ENCODE measurements around the gene VWA8. TPM values are rescaled to one million over a fixed set of nuclear protein-coding genes. Genes with fewer than 3 reads are reported as not detected.
"Not testable (repeated sequence)": the region's sequence is repeated elsewhere in the genome, so short reads cannot be mapped to it uniquely, and the experiment has no call there.

VWA8 gene
- polyA plus RNA-seq, 3 donors, result 19.5 to 21.6 (median 20.2) TPM

DNA sequence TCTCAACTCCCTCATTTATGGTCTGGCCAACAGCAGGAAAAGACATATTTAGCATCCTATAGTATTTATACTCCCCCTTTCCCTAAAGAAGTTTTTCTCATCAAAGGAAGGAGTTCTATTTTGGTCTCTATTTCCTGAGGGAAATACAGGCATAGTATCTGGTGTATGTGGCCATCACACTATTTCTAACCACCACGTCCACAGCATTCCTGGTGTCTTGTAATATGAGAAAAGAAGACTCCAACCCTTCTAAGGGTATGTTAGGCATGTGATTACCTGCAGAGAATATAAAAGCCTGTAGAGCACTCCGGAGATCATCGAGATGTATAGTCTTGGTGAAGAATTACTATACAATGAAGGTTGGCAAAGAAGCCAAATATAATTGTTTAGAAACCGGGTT lies 137.4 kb downstream of the VWA8 start:
- no peak for DNase-seq (ENCODE audit: extremely low read depth in 1 of 11, low read depth in 9 of 11, low spot score in 4 of 11)

DNA sequence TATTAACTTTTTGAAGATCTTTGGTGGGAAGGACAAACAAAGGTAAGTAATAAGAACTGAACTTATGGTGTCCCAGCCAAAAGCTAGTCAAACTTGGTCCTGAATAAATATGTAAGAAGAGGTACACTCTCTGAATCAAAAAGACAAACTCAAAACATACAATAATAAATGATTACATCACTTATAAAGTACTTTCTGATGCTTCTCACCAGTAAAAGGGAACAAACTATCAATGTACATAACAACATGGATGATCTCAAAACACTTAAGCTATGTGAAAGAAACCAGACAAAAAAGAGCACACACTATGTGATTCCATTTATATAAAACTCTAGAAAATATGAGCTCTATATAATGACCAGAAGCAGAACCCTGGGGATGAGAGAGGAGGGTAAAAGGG lies 138.3 kb downstream of the VWA8 start:
- no peak for DNase-seq (ENCODE audit: extremely low read depth in 1 of 11, low read depth in 9 of 11, low spot score in 4 of 11)

DNA sequence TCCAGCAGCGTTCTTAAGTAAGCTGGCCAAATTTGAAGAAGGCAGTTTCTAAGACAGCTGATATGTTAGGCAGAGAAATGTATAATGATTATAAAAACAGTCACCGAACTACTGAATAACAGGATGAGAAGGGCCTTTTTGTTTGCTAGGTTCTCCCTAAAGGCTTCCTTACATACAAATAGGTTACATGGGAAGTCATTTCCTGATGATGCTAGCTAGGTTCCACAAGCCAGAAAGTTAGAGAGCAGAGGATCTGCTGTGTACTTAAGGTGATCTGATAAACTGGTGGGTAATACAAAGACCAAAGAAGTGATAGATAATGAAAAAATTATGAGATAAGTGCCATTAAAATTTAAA lies 139.7 kb downstream of the VWA8 start:
- DNase-seq (ENCODE audit: extremely low read depth in 1 of 11, low read depth in 9 of 11, low spot score in 4 of 11), result no peak

DNA sequence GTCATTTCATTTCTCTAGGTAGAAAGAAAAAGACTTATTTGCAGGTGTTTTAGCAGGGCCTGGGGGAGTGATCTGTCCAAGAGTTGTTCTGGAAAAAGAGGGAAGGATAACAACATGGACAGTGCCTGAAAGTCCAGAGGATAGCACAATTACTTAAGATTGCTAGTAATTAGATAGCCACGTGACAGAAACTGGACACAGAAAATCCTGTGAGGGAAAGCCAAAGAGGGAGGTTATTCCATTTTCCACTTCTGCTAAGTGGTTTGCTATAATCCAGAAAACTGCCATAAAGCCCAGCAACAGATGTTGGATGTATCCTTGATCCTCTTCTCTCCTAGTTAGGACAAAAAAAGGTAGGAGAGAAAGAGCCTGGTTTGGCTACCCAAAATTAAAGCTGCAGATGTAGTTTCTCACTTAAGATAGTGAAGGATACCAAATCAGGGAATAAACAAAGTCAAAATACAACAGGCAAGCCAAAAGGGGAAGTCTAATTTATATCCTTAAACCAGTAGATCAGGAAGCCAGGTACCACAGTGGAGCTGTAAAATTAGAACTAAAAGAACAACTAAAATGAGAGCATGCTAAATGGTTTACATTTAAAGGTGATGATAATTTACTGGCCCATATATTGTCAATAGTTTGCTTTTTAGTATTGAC lies 140.2 kb downstream of the VWA8 start:
- DNase-seq (ENCODE audit: extremely low read depth in 1 of 11, low read depth in 9 of 11, low spot score in 4 of 11), result no peak

DNA sequence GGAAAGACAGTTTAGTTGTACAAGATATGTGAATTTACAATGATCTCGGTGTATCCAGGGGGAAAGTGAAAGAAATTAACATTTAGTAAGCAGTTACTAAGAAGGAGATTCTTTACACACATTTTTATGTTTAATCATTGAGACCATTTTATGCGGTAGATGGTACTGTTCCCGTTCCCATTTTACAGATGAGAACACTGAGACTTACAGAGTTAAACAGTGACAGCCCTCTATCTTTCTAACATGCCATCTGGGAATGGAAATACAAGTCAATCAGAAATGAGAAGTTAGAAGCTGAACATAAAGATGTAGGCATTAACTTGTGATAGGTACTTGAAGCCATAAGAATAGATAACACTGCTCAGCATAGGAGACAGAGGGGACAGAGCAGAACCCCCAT lies 144.9 kb downstream of the VWA8 start:
- DNase-seq (ENCODE audit: extremely low read depth in 1 of 11, low read depth in 9 of 11, low spot score in 4 of 11), result no peak

DNA sequence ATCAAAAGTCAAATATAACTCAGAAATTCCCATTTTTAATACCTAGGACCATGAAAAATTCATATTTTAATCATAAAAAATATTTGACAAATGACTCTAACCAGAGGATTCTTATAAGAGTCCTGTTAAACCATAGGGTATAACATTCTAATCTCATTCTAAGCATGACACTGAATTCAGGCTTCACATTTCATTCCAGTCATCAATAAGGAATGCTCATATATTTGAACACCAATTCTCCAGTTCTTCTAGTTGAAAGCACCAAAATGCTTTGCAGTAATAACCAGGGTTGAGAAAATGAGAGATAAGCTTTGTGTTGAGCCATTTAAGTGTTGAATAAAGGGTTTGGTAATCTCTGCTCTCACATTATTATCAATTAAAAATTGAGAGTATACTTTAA lies 147.5 kb downstream of the VWA8 start:
- no peak for DNase-seq (ENCODE audit: extremely low read depth in 1 of 11, low read depth in 9 of 11, low spot score in 4 of 11)

DNA sequence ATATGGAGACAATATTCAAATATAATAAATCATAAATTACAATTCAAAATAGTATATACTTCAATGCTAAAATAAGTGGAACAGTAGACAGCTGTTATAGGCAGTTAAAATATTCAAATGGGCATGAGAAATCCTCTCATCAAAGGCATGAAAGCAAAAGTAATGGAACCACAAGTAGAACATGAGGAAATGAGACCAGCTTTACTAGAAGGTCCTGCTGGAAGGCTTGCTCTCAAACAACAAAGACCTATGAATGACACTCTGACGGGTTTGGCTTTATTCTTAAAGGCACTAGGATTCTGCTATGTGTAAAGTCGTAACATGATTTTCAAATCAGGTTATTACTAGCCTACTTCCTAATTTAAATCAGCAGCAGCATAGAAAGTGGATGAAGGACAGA lies 148.1 kb downstream of the VWA8 start:
- DNase-seq (ENCODE audit: extremely low read depth in 1 of 11, low read depth in 9 of 11, low spot score in 4 of 11), result no peak

DNA sequence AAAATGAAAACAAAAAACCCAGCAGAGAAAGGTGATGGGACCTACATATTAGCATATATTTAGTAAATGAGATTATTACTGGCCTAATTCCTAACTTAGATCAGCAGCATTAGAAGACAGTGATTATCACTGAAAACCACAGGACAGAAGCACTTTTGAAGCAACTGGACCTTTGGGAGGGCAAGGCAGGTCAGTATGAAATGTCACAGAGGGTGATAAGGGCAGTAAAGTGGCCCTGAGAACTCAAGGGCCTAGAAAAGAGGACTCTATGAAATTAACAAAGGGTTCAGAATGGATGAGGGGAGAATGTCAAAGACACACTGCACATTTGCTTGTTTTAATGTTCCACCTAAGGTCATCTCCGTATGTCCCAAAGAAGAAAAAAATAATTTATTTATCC lies 148.7 kb downstream of the VWA8 start:
- no peak for DNase-seq (ENCODE audit: extremely low read depth in 1 of 11, low read depth in 9 of 11, low spot score in 4 of 11)

DNA sequence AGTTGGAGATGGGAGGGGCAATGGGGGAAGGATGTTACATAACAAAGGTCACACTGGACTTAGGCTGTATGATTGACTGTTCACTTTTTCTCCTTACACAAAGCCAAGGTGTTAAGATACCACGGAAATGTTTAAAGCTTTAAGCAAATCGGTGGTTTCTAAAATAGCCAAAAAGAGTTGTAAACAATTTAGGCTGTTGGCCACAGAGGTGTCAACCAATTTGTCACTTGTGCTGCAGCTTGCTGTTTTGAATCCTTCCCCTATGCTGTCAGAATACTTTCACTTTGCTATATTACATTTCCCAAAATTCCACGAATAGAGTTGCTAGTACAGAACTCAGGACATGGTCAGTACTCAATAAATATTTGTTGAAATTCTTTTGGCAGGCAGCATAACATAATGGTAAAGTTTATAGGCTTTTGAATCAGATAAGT lies 149.3 kb downstream of the VWA8 start:
- DNase-seq (ENCODE audit: extremely low read depth in 1 of 11, low read depth in 9 of 11, low spot score in 4 of 11), result no peak

DNA sequence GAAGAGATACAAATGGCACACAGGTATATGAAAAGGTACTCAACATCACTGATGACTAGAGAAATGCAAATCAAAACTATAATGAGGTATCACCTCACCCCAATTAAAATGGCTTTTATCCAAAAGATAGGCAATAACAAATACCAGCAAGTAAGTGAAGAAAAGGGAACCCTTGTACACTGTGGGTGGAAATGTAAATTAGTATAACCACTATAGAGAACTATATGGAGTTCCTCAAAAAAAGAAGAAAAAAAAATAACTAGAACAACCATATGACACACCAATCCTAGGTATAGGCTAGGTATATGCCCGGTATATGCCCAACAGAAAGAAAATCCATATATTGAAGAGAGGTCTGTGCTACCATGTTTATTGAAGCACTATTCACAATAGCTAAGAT lies 150.9 kb downstream of the VWA8 start:
- DNase-seq (ENCODE audit: extremely low read depth in 1 of 11, low read depth in 9 of 11, low spot score in 4 of 11), result no peak

DNA sequence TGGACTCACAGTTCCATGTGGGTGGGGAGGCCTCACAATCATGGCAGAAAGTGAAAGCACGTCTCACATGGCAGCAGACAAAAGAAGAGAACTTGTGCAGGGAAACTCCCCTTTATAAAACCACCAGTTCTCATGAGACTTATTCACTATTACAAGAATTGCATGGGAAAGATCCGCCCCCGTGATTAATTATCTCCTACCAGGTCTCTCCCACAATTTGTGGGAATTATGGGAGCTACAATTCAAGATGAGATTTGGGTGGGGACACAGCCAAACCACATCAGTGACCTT lies 157.5 kb downstream of the VWA8 start:
- DNase-seq (ENCODE audit: extremely low read depth in 1 of 11, low read depth in 9 of 11, low spot score in 4 of 11), result not testable (repeated sequence)

DNA sequence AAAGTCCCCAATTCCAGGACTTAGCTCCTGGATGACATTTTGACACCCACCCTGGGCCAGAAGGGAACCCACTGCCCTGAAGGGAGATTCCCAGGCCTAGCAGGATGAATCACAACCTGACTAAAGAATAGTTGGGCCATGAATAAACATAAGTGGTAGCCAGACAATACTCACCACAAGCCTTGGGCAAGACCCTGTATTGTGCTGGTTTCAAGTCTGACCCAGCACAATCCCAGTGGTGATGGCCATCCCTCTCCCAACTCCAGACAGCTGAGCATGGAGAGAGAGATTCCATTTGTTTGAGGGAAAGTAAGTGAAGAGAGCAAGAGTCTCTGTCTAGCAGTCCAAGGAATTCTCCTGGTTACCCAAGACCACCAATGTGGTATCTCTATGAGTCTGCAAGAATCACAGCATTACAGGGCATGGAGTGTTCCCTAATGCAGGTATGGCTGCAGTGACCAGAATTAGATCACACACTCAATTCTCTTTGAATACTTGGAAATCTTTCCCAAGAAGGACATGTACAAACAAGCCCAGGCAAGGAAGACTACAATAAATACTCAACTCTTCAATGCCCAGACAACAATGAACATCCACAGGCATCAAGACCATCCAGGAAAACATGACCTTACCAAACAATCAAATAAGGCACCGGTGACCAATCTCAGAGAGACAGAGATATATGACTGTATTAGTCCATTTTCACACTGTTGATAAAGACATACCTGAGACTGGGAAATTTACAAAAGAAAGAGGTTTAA lies 158.0 kb downstream of the VWA8 start:
- DNase-seq (ENCODE audit: extremely low read depth in 1 of 11, low read depth in 9 of 11, low spot score in 4 of 11), result no peak

DNA sequence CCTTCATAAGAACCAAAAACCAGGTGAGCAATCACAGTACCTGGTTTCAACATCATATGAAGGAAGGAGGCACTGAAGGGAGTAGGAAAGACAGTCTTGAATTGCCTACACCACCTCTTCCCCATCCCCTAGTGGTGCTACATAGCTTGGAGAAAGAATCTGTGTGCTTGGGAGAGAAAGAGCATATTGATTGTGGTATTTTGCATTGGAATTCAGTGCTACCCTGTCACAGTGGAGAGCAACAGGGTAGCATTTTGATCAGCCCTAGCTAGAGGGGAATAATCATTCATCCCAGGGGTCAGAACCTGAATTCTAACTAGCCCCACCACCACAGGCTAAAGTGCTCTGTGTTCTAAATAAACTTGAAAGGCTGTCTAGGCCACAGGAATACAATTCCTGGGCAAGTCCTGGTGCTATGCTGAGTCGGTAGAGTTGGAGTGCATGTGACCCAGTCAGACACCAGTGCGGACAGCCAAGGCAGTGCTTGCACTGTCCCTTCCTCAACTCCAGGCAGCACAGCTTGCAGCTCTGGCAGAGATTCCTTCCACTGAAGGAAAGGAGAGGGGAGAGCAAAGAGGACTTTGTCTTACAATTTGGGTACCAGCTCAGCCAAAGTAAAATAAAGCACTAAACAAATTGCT lies 158.7 kb downstream of the VWA8 start:
- DNase-seq (ENCODE audit: extremely low read depth in 1 of 11, low read depth in 9 of 11, low spot score in 4 of 11), result no peak

DNA sequence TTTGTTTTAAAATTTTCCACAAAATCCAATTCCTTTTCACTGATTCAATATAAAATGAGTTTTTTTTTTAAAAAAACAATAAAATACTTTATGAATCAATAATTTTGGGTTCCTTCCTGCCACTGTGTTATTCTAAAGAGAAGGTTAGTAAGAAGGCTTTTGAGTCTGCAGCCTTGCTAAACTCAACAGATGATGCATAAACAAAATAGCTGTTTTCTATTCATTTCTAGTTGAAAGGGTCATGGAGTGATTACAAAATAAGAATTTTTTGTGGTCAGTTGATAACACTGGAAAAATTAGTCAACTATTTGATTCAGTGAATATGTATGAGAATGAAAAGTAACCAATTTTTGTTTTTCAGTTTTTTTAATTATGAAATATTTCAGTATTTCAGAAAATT lies 169.9 kb downstream of the VWA8 start:
- DNase-seq (ENCODE audit: extremely low read depth in 1 of 11, low read depth in 9 of 11, low spot score in 4 of 11), result no peak

DNA sequence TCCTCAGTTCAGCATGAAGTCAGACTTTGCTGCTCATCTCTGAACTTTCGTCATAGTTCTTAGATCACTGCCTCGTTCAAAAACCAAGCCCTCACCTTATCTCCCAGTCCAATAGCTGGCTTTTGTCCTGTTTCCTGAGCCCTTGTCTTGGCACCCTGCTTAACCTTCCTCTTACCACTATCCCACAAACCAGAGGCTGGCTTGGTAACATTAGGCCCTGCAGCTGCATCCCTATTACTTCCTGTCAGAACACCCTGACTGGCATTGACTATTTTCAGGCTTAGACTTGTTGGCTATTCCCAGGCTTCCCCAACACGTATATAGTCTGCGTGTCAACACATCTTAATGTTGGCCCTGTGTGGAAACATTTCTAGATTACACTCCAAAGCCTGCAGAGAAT lies 172.4 kb downstream of the VWA8 start:
- no peak for DNase-seq (ENCODE audit: extremely low read depth in 1 of 11, low read depth in 9 of 11, low spot score in 4 of 11)

DNA sequence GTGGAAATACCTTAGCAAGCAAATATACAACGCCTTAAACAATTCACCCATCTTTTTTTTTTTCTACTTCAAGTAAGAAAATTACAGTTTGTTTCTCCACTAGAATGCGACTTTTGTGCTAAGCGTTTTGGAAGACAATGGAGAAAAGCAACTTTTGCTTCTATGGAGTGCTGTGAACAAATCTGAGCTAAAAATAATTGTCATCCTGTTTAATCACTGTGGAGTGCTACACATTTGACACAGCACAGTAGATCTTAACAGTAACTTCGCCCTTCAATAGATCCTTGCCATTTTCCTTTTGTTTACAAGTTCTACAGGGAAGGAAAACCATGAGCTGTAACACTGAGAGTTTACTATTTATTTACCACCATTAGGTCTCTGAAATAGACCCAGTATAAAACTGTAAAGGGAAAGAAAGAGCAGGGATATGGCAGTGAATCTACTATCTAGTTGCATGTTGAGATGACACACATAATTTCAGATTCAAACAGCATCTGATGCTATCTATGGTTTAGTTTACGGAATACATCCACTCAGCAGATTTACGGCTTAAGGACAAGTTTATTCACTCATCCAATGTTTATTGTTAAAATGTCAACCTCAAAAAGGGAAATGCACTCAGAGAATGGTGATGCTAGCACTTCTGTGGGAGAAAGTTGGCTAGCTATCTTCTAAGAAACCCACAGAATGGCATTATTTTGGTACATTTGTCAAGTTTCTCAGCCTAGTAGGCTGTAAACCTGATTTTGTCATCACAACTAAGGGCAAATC lies 175.3 kb downstream of the VWA8 start:
- DNase-seq (ENCODE audit: extremely low read depth in 1 of 11, low read depth in 9 of 11, low spot score in 4 of 11), result no peak

DNA sequence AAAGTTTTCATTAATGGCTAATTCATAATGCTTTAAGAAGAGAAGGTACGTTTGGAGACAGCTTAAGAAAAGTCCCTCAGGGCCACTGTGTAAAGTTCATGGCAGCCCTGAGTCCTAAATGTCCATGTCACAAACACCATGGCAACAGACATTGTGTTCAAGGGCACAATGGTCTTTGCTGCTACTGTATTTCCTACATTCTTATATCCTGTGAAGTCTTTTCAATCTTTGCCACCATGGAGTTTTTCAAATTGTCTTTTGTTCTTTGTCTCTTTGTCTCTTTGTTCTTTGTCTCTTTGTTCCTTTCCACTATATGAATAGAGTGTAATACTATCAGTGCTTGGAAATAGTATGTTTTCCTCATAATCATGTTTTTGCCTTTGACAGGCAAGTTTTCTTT lies 178.8 kb downstream of the VWA8 start:
- no peak for DNase-seq (ENCODE audit: extremely low read depth in 1 of 11, low read depth in 9 of 11, low spot score in 4 of 11)

DNA sequence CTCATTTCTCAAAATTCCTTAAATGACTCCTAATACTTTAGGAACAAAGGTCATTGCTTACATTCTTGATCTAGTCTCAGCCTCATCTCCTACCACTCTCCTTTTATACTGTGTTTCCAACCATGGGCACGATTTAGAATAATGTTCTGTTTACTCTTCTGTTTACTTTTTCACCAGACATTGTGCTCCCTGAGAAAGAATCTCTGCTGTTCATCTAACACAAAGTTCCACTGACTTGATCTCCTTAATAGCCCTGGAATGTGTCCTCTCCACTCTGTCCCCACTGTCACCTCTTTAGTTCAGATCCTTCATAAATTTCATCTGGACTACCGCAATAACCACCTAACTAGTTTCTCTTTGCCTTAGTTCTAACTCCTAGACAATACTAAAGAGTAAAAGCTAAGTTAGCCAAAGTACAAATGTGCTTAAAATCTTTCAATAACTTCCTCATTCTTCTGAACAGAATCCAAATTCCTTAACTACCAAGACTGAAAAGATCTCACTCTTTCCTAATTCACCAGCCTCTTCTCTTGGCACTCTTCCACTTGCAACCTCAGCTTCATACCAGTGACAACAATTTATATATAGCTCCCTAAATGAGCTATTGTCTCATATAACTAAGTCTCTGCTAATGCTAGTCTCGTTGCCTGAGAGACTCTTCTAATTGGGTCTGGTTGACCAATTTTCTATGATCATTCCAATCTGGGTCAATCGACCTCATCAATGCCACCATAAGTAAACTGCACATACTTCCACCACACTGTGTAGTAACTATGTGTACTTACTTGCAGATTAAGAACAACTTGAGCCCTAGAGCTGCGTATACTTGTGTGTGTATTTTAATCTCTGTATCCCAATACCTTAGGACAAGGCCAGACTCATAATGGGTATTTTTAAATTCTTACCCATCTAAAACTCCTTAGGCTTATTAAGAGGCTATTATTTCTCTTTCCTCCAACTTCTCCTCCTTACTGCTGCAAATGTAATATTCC lies 179.9 kb downstream of the VWA8 start:
- DNase-seq (ENCODE audit: extremely low read depth in 1 of 11, low read depth in 9 of 11, low spot score in 4 of 11), result no peak

DNA sequence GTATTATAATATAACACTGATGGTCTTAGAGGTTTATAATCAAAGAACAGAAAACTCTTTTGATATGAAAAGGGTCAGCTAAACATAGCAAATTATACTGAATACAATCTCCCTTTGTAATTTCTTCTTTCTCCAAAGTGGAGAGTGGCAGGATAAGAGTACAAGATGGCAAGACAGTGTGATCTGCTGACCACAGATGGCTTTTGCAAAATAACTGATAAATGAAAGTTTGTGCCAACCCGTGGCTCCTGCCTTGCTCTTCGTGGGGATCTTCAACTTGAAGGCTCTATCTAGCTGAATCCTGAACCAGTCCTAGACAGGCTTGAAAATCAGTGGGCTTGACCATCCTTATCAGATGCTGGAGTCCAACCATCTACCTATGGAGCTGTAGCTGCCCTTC lies 185.7 kb downstream of the VWA8 start:
- DNase-seq (ENCODE audit: extremely low read depth in 1 of 11, low read depth in 9 of 11, low spot score in 4 of 11), result no peak

All from renal cortex interstitium (tissue), 11 donors.